Kidney epithelial cell (primary cell): ENCODE results near the gene OR5A2. TPM values are rescaled to one million over a fixed set of nuclear protein-coding genes. Genes with fewer than 3 reads are reported as not detected.

Experiments used
- DNase-seq: peaks from one replicate; pipeline ENCODE4 v3.0.0-alpha.2; 2010; ENCODE audit warnings: low read depth
- H3K27me3 ChIP-seq: 2 replicates; pipeline ENCODE4 v1.6.0; 2011; ENCODE audit warnings: low read length; ENCODE audit not compliant: control insufficient read depth, insufficient read depth
- H3K36me3 ChIP-seq: 2 replicates; pipeline ENCODE4 v1.5.1; 2011; ENCODE audit warnings: low read length; ENCODE audit not compliant: control insufficient read depth, insufficient read depth
- H3K4me3 ChIP-seq: 2 replicates; pipeline ENCODE4 v1.5.1; 2011; ENCODE audit warnings: low read depth, mild to moderate bottlenecking, control low read depth, low read length
- CTCF ChIP-seq: IDR thresholded peaks from 2 replicates; pipeline ENCODE4 v1.5.1; 2011; ENCODE audit warnings: mild to moderate bottlenecking, moderate library complexity, low read length, control low read depth, inconsistent platforms; ENCODE audit not compliant: insufficient read depth, poor library complexity, severe bottlenecking
- total RNA-seq: library from RNA; depleted of rRNA; stranded (reverse); fragments of >200 nt; gene quantifications from 2 replicates; pipeline ENCODE4 v1.2.3, GENCODE V29; 2015

Gene OR5A2
- total RNA-seq, 1 donor from 2014 or later, result not detected

GRCh38 chr11:59425131-59425530 lies 1.1 kb downstream of the OR5A2 start:
- no peaks in the 10 kb centered on the region for H3K27me3 ChIP-seq
- H3K36me3 ChIP-seq, result no peaks in the 10 kb centered on the region
- TF ChIP-seq CTCF, result no peak
- no peak overlapping the region for H3K4me3 ChIP-seq
- no peak for DNase-seq

GRCh38 chr11:59423835-59424234 lies 2.4 kb downstream of the OR5A2 start:
- no peaks in the 10 kb centered on the region for H3K27me3 ChIP-seq
- DNase-seq, result no peak
- H3K36me3 ChIP-seq, result no peaks in the 10 kb centered on the region
- TF ChIP-seq CTCF, result no peak
- H3K4me3 ChIP-seq, result no peak overlapping the region

- Histone ChIP-seq H3K27me3 (no peaks in the 10 kb centered on the region), H3K36me3 (no peaks in the 10 kb centered on the region), H3K4me3 (no peak overlapping the region)
- no peak for DNase-seq
- TF ChIP-seq CTCF, result no peak
Measured at GRCh38 chr11:59418156-59418555, 8.1 kb downstream of the OR5A2 start.

- H3K36me3 ChIP-seq, result no peaks in the 10 kb centered on the region
- DNase-seq, result no peak
- no peak for TF ChIP-seq CTCF
- no peaks in the 10 kb centered on the region for H3K27me3 ChIP-seq
- H3K4me3 ChIP-seq, result no peak overlapping the region
Measured at GRCh38 chr11:59417023-59417422, 9.2 kb downstream of the OR5A2 start.

GRCh38 chr11:59416613-59417012 lies 9.6 kb downstream of the OR5A2 start:
- Histone ChIP-seq H3K4me3 (no peak overlapping the region), H3K36me3 (no peaks in the 10 kb centered on the region), H3K27me3 (no peaks in the 10 kb centered on the region)
- no peak for DNase-seq
- TF ChIP-seq CTCF, result no peak

- no peak for TF ChIP-seq CTCF
- H3K27me3 ChIP-seq, result no peaks in the 10 kb centered on the region
- no peak for DNase-seq
- no peaks in the 10 kb centered on the region for H3K36me3 ChIP-seq
- H3K4me3 ChIP-seq, result no peak overlapping the region
Measured at GRCh38 chr11:59415111-59415510, 11.1 kb downstream of the OR5A2 start.
